ENCODE data around the gene PDE6A.

Gene PDE6A

GRCh38 chr5:149809931-149810691 lies 134.5 kb downstream of the PDE6A start:
- Histone ChIP-seq H3K9me2 (replicated peaks; ENCODE audit: low read depth, low read length) (no peaks in the 10 kb centered on the region), H3K4me1 (ENCODE audit: insufficient read depth, low read length, poor library complexity, severe bottlenecking) (peaks cover 10% of the 10 kb centered on the region), H3K9ac (ENCODE audit: low read depth, low read length, poor library complexity, severe bottlenecking) (no peak overlapping the region), H3K36me3 (ENCODE audit: insufficient read depth, low read length) (no peaks in the 10 kb centered on the region), H3K27me3 (ENCODE audit: insufficient read depth, low read length, poor library complexity, severe bottlenecking) (no peaks in the 10 kb centered on the region), H3F3A (ENCODE audit: low read depth) (no peaks in the 10 kb centered on the region), H4K20me1 (ENCODE audit: insufficient read depth, low read length, poor library complexity, severe bottlenecking) (no peaks in the 10 kb centered on the region), H3K9me3 (ENCODE audit: insufficient read depth, low read depth, low read length) (no peaks in the 10 kb centered on the region), H2AFZ (ENCODE audit: low read length) (no peak overlapping the region), H3K4me3 (ENCODE audit: low read length, poor library complexity, severe bottlenecking) (no peak overlapping the region), H3K79me2 (ENCODE audit: insufficient read depth, low read length) (no peaks in the 10 kb centered on the region), H3K4me2 (ENCODE audit: low read depth, low read length, poor library complexity, severe bottlenecking) (no peak overlapping the region)
- no peak for TF ChIP-seq EZH2phosphoT487 (IDR thresholded peaks at IDR 0.05; ENCODE audit: borderline replicate concordance)
- no peak for TF ChIP-seq CTCF (conservative IDR thresholded peaks at IDR 0.05; ENCODE audit: low read length)

GRCh38 chr5:149808264-149808982 lies 136.2 kb downstream of the PDE6A start:
- H3K36me3 ChIP-seq (ENCODE audit: insufficient read depth, low read length), result no peaks in the 10 kb centered on the region
- no peak overlapping the region for H2AFZ ChIP-seq (ENCODE audit: low read length)
- no peaks in the 10 kb centered on the region for H3F3A ChIP-seq (ENCODE audit: low read depth)
- no peak overlapping the region for H3K4me3 ChIP-seq (ENCODE audit: low read length, poor library complexity, severe bottlenecking)
- no peak overlapping the region for H3K9ac ChIP-seq (ENCODE audit: low read depth, low read length, poor library complexity, severe bottlenecking)
- no peak overlapping the region for H3K4me2 ChIP-seq (ENCODE audit: low read depth, low read length, poor library complexity, severe bottlenecking)
- H3K9me2 ChIP-seq (replicated peaks; ENCODE audit: low read depth, low read length), result no peaks in the 10 kb centered on the region
- no peaks in the 10 kb centered on the region for H3K9me3 ChIP-seq (ENCODE audit: insufficient read depth, low read depth, low read length)
- no peaks in the 10 kb centered on the region for H3K27me3 ChIP-seq (ENCODE audit: insufficient read depth, low read length, poor library complexity, severe bottlenecking)
- peaks cover 10% of the 10 kb centered on the region for H3K4me1 ChIP-seq (ENCODE audit: insufficient read depth, low read length, poor library complexity, severe bottlenecking)
- TF ChIP-seq CTCF (conservative IDR thresholded peaks at IDR 0.05; ENCODE audit: low read length) (no peak), EZH2phosphoT487 (IDR thresholded peaks at IDR 0.05; ENCODE audit: borderline replicate concordance) (no peak)
- no peaks in the 10 kb centered on the region for H3K79me2 ChIP-seq (ENCODE audit: insufficient read depth, low read length)
- H4K20me1 ChIP-seq (ENCODE audit: insufficient read depth, low read length, poor library complexity, severe bottlenecking), result no peaks in the 10 kb centered on the region

All from Loucy (cell line).